ENCODE results near the gene CHST5. TPM values are rescaled to one million over a fixed set of nuclear protein-coding genes. Genes with fewer than 3 reads are reported as not detected.

Gene CHST5
- total RNA-seq, 1 experiment from 2014 or later: 1.3 TPM

DNA sequence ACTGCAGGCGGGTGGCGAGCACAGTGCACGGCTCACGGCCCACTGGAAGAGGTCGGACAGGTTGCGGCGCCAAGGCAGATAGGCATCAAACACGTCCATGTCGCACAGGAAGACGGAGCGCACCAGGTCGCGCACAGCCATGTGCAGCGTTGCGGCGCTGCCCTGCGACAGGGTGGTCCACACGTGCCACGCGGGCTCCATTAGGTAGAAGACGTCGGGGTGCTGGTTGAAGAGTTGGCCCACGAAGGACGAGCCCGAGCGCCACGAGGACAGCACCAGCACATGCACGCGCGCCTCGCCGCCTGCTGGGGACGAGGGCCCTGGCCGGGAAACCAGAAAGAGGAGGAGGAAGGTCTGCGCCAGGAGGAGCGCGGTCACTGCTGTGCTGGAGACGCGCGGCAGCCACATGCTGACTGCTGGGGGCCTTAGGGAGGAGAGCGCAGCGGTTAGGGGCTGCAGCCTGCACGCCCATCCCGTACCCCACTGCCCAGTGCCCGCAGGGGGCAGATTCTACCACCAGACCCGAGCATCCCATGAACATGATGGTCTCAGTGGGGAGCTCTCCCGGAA is 56.4 kb downstream of the CHST5 start:
- no peaks in the 10 kb centered on the region for H3K27me3 ChIP-seq (ENCODE audit: insufficient read depth, low read depth)
- TF ChIP-seq, protein P1, sequence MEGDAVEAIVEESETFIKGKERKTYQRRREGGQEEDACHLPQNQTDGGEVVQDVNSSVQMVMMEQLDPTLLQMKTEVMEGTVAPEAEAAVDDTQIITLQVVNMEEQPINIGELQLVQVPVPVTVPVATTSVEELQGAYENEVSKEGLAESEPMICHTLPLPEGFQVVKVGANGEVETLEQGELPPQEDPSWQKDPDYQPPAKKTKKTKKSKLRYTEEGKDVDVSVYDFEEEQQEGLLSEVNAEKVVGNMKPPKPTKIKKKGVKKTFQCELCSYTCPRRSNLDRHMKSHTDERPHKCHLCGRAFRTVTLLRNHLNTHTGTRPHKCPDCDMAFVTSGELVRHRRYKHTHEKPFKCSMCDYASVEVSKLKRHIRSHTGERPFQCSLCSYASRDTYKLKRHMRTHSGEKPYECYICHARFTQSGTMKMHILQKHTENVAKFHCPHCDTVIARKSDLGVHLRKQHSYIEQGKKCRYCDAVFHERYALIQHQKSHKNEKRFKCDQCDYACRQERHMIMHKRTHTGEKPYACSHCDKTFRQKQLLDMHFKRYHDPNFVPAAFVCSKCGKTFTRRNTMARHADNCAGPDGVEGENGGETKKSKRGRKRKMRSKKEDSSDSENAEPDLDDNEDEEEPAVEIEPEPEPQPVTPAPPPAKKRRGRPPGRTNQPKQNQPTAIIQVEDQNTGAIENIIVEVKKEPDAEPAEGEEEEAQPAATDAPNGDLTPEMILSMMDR (conservative IDR thresholded peaks at IDR 0.05): no peak
- no peak for TF ChIP-seq EZH2 (IDR thresholded peaks at IDR 0.05; ENCODE audit: low read depth)
- ChIA-PET CTCF (no interaction called here), POLR2A (ENCODE audit: unreplicated experiment) (no interaction called here)
- no peaks in the 10 kb centered on the region for H4K20me1 ChIP-seq (ENCODE audit: insufficient read depth)
- BruUV-seq (replicated peaks): no TSS peak
- H3K36me3 ChIP-seq (ENCODE audit: low read depth): no peaks in the 10 kb centered on the region
- no peak for DNase-seq
- no peak overlapping the region for H2AFZ ChIP-seq
- no peaks in the 10 kb centered on the region for H3K9me3 ChIP-seq (ENCODE audit: insufficient read depth, low read depth)
- intact Hi-C loops (cut with micrococcal nuclease; ENCODE audit: unreplicated experiment): no loop called here
- peaks cover 18% of the 10 kb centered on the region for H3F3A ChIP-seq (ENCODE audit: insufficient read depth, low read depth)
- peaks cover 33% of the 10 kb centered on the region for H3K4me1 ChIP-seq (replicated peaks; ENCODE audit: insufficient read depth)
- H3K4me2 ChIP-seq: no peak overlapping the region
- no peak overlapping the region for H3K27ac ChIP-seq
- H3K4me3 ChIP-seq: no peak overlapping the region
- no peaks in the 10 kb centered on the region for H3K9me2 ChIP-seq (ENCODE audit: insufficient read depth)
- no peaks in the 10 kb centered on the region for H3K79me2 ChIP-seq (ENCODE audit: low read depth)

Other genes starting within 250 kb of the CHST5 start
- gene CFDP1, start 102.6 kb downstream of the CHST5 start, total RNA-seq (2021): 52.6 and 55.6 TPM in 2 replicates
- gene TMEM170A, start 71.4 kb downstream of the CHST5 start, total RNA-seq (2021): 31.4 and 31.7 TPM in 2 replicates
- 4.8 and 6.8 TPM in 2 replicates for gene CHST6, start 40.7 kb downstream of the CHST5 start, total RNA-seq (2021)
- gene TMEM231, start 20.1 kb upstream of the CHST5 start, total RNA-seq (2021): 17.7 and 18.8 TPM in 2 replicates
- 86.1 and 103 TPM in 2 replicates for gene GABARAPL2, start 30.3 kb upstream of the CHST5 start, total RNA-seq (2021)
- 57.9 and 66.4 TPM in 2 replicates for gene ADAT1, start 87.2 kb upstream of the CHST5 start, total RNA-seq (2021)
- 101 and 132 TPM in 2 replicates for gene KARS1, start 111.6 kb upstream of the CHST5 start, total RNA-seq (2021)
- 16.9 and 19.3 TPM in 2 replicates for gene TERF2IP, start 111.7 kb upstream of the CHST5 start, total RNA-seq (2021)
- gene CPHXL2, start 140.9 kb upstream of the CHST5 start, total RNA-seq (2021): not detected in 2 replicates
- gene DUXB, start 165.4 kb upstream of the CHST5 start, total RNA-seq (2021): not detected in 2 replicates
- gene CPHXL, start 190.4 kb upstream of the CHST5 start, total RNA-seq (2021): not detected in 2 replicates